ENCODE results near the gene RASGRF1. TPM values are rescaled to one million over a fixed set of nuclear protein-coding genes. Genes with fewer than 3 reads are reported as not detected.

RASGRF1 gene
- total and polyA plus RNA-seq, 7 donors: 0.14 to 1.2 (median 0.58) TPM; not detected in 1

DNA sequence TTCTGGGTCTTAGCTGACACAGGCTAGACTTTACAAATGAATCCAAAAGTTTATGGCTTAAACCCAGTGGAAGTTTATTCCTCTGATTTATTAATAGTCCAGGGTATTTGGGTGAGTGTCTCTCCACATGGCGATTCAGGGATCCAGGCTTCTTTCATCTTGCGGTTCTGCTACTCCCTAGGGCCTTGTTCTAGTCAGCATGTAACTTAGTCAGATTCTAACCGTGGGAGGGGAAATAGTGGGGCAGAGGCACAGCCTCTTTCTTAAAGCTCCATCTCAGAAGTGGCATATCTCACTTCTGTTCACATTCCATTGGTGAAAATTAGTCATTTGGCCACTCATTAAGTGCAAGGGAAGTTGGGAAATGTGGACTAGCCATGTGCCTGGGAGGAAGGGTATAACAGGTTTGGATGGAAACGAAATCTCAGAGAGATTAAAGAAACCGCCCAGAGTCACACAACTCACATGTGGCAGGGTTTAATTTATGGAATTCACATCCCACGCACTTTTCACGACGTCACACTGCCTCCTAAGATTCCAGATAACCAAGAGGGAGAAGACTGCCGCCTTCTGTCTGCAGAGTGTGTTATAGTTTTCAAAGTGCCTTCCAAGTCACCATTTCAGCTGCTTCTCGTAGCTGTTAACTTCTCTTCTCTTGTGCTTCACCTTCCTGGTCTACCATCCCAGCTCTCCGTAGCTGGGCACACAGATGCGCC is 11.4 kb upstream of the RASGRF1 start:
- intact Hi-C loops (cut with DNase I): no loop called here
- Histone ChIP-seq H3K9me3 (no peaks in the 10 kb centered on the region), H3K4me3 (no peak overlapping the region), H3K27me3 (peaks cover 0 to 26% (median 11%) of the 10 kb centered on the region in 3 donors), H3K36me3 (no peaks in the 10 kb centered on the region), H3K4me1 (no peaks in the 10 kb centered on the region), H3K27ac (no peak overlapping the region)
- no peak for DNase-seq
- WGBS, 2 donors: 78 to 80% methylated on average over 12 of the region's 12 CpGs
- TF ChIP-seq POLR2AphosphoS5 (IDR thresholded peaks at IDR 0.05): no peak
- no peak for TF ChIP-seq EP300 (IDR thresholded peaks at IDR 0.05)
- TF ChIP-seq, protein P1, sequence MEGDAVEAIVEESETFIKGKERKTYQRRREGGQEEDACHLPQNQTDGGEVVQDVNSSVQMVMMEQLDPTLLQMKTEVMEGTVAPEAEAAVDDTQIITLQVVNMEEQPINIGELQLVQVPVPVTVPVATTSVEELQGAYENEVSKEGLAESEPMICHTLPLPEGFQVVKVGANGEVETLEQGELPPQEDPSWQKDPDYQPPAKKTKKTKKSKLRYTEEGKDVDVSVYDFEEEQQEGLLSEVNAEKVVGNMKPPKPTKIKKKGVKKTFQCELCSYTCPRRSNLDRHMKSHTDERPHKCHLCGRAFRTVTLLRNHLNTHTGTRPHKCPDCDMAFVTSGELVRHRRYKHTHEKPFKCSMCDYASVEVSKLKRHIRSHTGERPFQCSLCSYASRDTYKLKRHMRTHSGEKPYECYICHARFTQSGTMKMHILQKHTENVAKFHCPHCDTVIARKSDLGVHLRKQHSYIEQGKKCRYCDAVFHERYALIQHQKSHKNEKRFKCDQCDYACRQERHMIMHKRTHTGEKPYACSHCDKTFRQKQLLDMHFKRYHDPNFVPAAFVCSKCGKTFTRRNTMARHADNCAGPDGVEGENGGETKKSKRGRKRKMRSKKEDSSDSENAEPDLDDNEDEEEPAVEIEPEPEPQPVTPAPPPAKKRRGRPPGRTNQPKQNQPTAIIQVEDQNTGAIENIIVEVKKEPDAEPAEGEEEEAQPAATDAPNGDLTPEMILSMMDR (IDR thresholded peaks at IDR 0.05): no peak
- TF ChIP-seq POLR2A (IDR thresholded peaks at IDR 0.05): no peak

DNA sequence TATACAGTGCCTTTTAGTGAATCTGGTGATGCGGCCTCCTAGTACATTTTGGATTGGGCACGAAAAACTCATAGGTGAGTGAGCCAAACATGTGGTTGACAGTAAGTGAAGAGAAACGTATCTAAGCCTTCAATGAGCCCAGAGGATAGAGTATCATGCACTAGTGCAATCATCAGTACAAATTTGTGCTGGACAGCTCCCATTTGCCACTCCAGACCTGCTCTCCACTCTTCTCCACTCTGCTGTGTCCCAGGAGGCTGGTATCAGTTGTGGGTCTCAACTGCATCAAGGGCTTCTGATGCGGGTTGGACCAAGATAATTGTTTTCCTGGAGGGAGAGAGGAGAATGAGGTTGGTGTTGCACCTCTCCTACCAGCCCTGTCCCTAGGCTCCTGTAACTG is 9.1 kb upstream of the RASGRF1 start:
- intact Hi-C loops (cut with DNase I): no loop called here
- TF ChIP-seq, protein P1 (IDR thresholded peaks at IDR 0.05): no peak
- TF ChIP-seq POLR2A (IDR thresholded peaks at IDR 0.05): no peak
- Histone ChIP-seq H3K9me3 (no peaks in the 10 kb centered on the region), H3K36me3 (no peaks in the 10 kb centered on the region), H3K27ac (no peak overlapping the region), H3K4me1 (no peaks in the 10 kb centered on the region), H3K4me3 (no peak overlapping the region), H3K27me3 (peaks cover 0 to 19% (median 6%) of the 10 kb centered on the region in 3 donors)
- WGBS, 2 donors: 70 to 79% methylated on average over 4 of the region's 4 CpGs
- DNase-seq: no peak

DNA sequence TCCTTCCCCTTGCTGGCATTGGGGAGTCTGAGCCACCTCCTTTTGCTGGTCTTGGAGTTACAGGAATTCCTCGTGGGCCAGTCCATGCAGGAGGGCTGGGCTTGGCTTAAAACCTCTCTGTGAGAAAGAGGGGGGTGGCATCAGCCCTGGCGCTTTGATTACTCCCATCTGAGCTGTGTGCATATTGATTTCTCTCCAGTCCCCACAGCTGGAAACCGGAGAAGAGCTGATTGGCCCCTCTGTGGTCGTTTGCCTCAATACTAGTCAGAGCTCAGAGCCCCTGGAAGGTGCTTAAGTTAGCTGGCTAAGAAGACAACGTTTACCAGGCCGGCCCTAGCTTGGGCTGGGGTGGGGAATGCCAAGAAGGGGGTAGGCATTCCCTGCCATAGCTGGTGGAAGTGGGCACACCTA is 4.0 kb upstream of the RASGRF1 start:
- H3K4me3 ChIP-seq: no peak overlapping the region

GRCh38 chr15:79093352-79093935 is 2.9 kb upstream of the RASGRF1 start:
- no peaks in the 10 kb centered on the region for H3K9me3 ChIP-seq
- intact Hi-C loops (cut with DNase I): no loop called here
- no peak for TF ChIP-seq POLR2AphosphoS5 (IDR thresholded peaks at IDR 0.05)
- no peak for TF ChIP-seq EP300 (IDR thresholded peaks at IDR 0.05)
- TF ChIP-seq POLR2A (IDR thresholded peaks at IDR 0.05): no peak
- TF ChIP-seq, protein P1 (IDR thresholded peaks at IDR 0.05): no peak
- H3K27ac ChIP-seq: no peak overlapping the region
- no peaks in the 10 kb centered on the region for H3K36me3 ChIP-seq
- no peak overlapping the region for H3K4me3 ChIP-seq
- WGBS, 2 donors: 58 to 72% methylated on average over 8 of the region's 8 CpGs
- DNase-seq: no peak
- peaks cover 20 to 63% (median 53%) of the 10 kb centered on the region in 3 donors for H3K27me3 ChIP-seq
- peaks cover 0 to 27% (median 26%) of the 10 kb centered on the region in 4 donors for H3K4me1 ChIP-seq

More for the DNA sequence above, 4.0 kb upstream of the RASGRF1 start:
- H3K9me3 ChIP-seq: no peaks in the 10 kb centered on the region
- WGBS, 2 donors: 20 to 30% methylated on average over 6 of the region's 6 CpGs
- no peak for DNase-seq
- H3K27me3 ChIP-seq: peaks cover 13 to 58% (median 47%) of the 10 kb centered on the region in 3 donors
- intact Hi-C loops (cut with DNase I): no loop called here
- H3K4me1 ChIP-seq: peaks cover 0 to 21% (median 20%) of the 10 kb centered on the region in 4 donors
- TF ChIP-seq, protein P1 (IDR thresholded peaks at IDR 0.05): no peak
- no peak for TF ChIP-seq POLR2A (IDR thresholded peaks at IDR 0.05)
- TF ChIP-seq POLR2AphosphoS5 (IDR thresholded peaks at IDR 0.05): no peak
- no peak for TF ChIP-seq EP300 (IDR thresholded peaks at IDR 0.05)
- no peaks in the 10 kb centered on the region for H3K36me3 ChIP-seq
- no peak overlapping the region for H3K27ac ChIP-seq
